ENCODE results near the gene CD82.

DNA sequence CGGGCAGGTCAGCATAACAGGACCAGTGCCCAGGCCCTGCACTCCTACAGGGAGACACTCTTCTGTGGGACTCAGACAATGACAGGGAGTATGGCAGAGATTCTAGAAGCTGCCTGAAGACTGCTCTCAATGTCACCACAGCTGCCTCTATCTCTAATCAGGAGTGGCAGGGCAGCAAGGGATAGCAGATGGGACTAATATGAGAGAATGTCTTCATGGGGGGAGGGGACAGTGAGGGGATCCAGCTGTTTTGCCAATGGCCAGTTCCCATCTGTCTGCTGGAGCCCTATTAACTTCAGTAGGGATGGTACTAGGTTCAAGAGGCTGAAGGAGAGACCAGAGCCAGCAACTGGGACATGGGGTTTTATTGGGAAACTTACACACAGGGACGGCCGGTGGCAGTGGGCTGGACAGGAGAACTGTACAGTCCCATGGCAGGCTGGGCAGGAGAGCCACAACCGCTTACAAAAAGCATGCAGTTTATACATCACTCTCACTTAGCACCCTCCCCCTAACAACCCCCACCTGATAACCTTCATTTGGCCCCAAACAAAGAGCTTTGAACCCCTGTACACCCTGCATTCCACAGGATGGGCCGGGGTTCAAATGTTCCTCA is 2.5 kb upstream of the CD82 start:
- TF ChIP-seq, protein P1, sequence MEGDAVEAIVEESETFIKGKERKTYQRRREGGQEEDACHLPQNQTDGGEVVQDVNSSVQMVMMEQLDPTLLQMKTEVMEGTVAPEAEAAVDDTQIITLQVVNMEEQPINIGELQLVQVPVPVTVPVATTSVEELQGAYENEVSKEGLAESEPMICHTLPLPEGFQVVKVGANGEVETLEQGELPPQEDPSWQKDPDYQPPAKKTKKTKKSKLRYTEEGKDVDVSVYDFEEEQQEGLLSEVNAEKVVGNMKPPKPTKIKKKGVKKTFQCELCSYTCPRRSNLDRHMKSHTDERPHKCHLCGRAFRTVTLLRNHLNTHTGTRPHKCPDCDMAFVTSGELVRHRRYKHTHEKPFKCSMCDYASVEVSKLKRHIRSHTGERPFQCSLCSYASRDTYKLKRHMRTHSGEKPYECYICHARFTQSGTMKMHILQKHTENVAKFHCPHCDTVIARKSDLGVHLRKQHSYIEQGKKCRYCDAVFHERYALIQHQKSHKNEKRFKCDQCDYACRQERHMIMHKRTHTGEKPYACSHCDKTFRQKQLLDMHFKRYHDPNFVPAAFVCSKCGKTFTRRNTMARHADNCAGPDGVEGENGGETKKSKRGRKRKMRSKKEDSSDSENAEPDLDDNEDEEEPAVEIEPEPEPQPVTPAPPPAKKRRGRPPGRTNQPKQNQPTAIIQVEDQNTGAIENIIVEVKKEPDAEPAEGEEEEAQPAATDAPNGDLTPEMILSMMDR (IDR thresholded peaks at IDR 0.05), result no peak
- TF ChIP-seq EZH2phosphoT487 (IDR thresholded peaks at IDR 0.05), result no peak
- TF ChIP-seq EZH2 (IDR thresholded peaks at IDR 0.05), result no peak
